Measurements from ENCODE around the gene ARL10.

The ARL10 gene

DNA sequence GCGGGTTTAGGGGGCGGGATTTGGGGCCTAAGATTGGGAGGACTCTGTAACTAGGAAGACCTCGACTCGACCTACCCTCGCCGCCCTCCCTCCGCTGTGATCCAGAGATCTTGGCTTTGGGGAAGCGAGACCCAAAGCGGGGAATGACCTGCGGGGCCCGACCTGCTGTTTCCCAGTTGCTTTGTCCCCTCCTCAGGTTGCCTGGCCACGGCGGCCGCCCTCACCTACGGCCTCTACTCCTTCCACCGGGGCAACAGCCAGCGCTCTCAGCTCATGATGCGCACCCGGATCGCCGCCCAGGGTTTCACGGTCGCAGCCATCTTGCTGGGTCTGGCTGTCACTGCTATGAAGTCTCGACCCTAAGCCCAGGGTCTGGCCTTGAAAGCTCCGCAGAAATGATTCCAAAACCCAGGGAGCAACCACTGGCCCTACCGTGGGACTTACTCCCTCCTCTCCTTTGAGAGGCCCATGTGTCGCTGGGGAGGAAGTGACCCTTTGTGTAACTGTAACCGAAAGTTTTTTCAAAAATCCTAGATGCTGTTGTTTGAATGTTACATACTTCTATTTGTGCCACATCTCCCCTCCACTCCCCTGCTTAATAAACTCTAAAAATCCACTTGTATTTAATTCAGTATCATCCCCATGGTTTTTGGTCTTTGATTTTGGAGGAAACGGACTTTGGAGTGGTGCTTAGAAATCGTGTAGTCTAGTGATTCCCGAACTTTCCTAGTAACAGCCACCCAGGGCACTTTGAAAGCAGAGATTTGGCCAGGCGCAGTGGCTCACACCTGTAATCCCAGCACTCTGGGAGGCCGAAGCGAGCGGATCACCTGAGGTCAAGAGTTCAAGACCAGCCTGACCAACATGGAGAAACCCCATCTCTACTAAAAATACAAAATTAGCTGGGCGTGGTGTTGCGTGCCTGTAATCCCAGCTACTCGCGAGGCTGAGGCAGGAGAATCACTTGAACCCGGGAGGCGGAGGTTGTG, 24.1 kb downstream of the ARL10 start (continued):
- TF ChIP-seq ZNF660 (tag by site-specific recombination; IDR thresholded peaks at IDR 0.05) (no peak), ZBTB17 (tag by site-specific recombination; IDR thresholded peaks at IDR 0.05) (no peak; the same call in 1 of the 2 replicates), ZFHX2 (tag by site-specific recombination; conservative IDR thresholded peaks at IDR 0.05) (no peak), REPIN1 (tag by site-specific recombination; IDR thresholded peaks at IDR 0.05; ENCODE audit: low read depth) (no peak), ZNF561 (tag by site-specific recombination; IDR thresholded peaks at IDR 0.05; ENCODE audit: borderline replicate concordance) (no peak), ZNF585B (tag by site-specific recombination; IDR thresholded peaks at IDR 0.05) (no peak), ZNF768 (tag by site-specific recombination; IDR thresholded peaks at IDR 0.05) (no peak), ZNF398 (tag by site-specific recombination; IDR thresholded peaks at IDR 0.05) (peak; percentile 91), ZNF37A (tag by site-specific recombination; IDR thresholded peaks at IDR 0.05) (no peak), ZNF248 (tag by site-specific recombination; IDR thresholded peaks at IDR 0.05) (no peak), ZNF335 (tag by site-specific recombination; conservative IDR thresholded peaks at IDR 0.05) (peak; percentile 5), ZNF654 (tag by site-specific recombination; IDR thresholded peaks at IDR 0.05; ENCODE audit: low read depth) (no peak), ZSCAN16 (tag by site-specific recombination; IDR thresholded peaks at IDR 0.05) (no peak), SP3 (tag by site-specific recombination; IDR thresholded peaks at IDR 0.05) (peak; percentile 2; the same call in 1 of the 2 replicates), ZBTB7A (tag by site-specific recombination; IDR thresholded peaks at IDR 0.05; ENCODE audit: low read depth) (0 out of 2 replicates have a peak, but pooled peaks have one; percentile 3), TRIM28 (IDR thresholded peaks at IDR 0.05; ENCODE audit: borderline replicate concordance, low read length) (peak; percentile 8; the same call in 1 of the 2 replicates), ZNF16 (tag by site-specific recombination; IDR thresholded peaks at IDR 0.05; ENCODE audit: low read depth) (no peak)
- TF ChIP-seq, protein P1, sequence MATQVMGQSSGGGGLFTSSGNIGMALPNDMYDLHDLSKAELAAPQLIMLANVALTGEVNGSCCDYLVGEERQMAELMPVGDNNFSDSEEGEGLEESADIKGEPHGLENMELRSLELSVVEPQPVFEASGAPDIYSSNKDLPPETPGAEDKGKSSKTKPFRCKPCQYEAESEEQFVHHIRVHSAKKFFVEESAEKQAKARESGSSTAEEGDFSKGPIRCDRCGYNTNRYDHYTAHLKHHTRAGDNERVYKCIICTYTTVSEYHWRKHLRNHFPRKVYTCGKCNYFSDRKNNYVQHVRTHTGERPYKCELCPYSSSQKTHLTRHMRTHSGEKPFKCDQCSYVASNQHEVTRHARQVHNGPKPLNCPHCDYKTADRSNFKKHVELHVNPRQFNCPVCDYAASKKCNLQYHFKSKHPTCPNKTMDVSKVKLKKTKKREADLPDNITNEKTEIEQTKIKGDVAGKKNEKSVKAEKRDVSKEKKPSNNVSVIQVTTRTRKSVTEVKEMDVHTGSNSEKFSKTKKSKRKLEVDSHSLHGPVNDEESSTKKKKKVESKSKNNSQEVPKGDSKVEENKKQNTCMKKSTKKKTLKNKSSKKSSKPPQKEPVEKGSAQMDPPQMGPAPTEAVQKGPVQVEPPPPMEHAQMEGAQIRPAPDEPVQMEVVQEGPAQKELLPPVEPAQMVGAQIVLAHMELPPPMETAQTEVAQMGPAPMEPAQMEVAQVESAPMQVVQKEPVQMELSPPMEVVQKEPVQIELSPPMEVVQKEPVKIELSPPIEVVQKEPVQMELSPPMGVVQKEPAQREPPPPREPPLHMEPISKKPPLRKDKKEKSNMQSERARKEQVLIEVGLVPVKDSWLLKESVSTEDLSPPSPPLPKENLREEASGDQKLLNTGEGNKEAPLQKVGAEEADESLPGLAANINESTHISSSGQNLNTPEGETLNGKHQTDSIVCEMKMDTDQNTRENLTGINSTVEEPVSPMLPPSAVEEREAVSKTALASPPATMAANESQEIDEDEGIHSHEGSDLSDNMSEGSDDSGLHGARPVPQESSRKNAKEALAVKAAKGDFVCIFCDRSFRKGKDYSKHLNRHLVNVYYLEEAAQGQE (tag by site-specific recombination; IDR thresholded peaks at IDR 0.05): no peak
- TF ChIP-seq, protein P2, sequence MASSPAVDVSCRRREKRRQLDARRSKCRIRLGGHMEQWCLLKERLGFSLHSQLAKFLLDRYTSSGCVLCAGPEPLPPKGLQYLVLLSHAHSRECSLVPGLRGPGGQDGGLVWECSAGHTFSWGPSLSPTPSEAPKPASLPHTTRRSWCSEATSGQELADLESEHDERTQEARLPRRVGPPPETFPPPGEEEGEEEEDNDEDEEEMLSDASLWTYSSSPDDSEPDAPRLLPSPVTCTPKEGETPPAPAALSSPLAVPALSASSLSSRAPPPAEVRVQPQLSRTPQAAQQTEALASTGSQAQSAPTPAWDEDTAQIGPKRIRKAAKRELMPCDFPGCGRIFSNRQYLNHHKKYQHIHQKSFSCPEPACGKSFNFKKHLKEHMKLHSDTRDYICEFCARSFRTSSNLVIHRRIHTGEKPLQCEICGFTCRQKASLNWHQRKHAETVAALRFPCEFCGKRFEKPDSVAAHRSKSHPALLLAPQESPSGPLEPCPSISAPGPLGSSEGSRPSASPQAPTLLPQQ (tag by site-specific recombination; IDR thresholded peaks at IDR 0.05): 0 out of 2 replicates have a peak, but pooled peaks have one; percentile 5

DNA sequence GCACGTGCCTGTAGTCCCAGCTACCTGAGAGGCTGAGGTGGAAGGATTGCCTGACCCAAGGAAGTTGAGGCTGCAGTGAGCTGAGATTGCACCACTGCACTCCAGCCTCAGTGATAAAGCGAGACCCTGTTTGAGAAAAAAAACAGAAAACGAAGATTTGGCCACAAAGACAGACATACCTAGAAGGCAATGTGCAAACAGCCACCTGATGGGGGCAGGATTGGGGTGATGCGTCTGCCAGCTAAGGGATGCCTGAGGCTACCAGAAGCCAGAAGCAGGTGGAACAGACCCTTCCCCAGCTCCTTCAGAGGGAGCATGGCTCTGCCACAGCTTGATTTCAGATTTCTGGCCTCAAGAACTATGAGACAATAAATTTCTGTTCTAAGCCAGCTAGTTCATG, 26.2 kb downstream of the ARL10 start:
- H3K27ac ChIP-seq (ENCODE audit: extremely low read depth, low read depth, low read length): no peak overlapping the region
- H3K4me3 ChIP-seq (ENCODE audit: low read depth, low read length): no peak overlapping the region
- TF ChIP-seq ZNF624 (tag by site-specific recombination; IDR thresholded peaks at IDR 0.05) (no peak), ZBTB21 (tag by site-specific recombination; IDR thresholded peaks at IDR 0.05) (no peak), ZNF24 (tag by site-specific recombination; IDR thresholded peaks at IDR 0.05) (no peak), FEZF1 (tag by site-specific recombination; IDR thresholded peaks at IDR 0.05) (no peak), ZNF157 (tag by site-specific recombination; IDR thresholded peaks at IDR 0.05) (no peak)
- TF ChIP-seq, protein P3, sequence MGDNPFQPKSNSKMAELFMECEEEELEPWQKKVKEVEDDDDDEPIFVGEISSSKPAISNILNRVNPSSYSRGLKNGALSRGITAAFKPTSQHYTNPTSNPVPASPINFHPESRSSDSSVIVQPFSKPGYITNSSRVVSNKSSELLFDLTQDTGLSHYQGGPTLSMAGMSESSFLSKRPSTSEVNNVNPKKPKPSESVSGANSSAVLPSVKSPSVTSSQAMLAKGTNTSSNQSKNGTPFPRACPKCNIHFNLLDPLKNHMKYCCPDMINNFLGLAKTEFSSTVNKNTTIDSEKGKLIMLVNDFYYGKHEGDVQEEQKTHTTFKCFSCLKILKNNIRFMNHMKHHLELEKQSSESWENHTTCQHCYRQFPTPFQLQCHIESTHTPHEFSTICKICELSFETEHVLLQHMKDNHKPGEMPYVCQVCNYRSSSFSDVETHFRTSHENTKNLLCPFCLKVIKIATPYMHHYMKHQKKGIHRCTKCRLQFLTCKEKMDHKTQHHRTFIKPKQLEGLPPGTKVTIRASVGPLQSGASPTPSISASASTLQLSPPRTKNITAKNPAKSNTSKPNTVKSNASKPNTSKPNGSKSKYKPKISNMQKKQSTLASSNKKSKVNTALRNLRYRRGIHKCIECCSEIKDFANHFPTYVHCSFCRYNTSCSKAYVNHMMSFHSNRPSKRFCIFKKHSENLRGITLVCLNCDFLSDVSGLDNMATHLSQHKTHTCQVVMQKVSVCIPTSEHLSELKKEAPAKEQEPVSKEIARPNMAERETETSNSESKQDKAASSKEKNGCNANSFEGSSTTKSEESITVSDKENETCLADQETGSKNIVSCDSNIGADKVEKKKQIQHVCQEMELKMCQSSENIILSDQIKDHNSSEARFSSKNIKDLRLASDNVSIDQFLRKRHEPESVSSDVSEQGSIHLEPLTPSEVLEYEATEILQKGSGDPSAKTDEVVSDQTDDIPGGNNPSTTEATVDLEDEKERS (tag by site-specific recombination; IDR thresholded peaks at IDR 0.05): no peak
- H3K9me3 ChIP-seq (ENCODE audit: control insufficient read depth, insufficient read depth, low read depth, low read length): no peaks in the 10 kb centered on the region
- H3K36me3 ChIP-seq (ENCODE audit: control insufficient read depth in 2 of 2, insufficient read depth in 1 of 2, low read length in 2 of 2): peaks cover 0 to 56% of the 10 kb centered on the region in 2 experiments; a peak in 2 of 3 replicates
- CTCF ChIA-PET: interaction anchor here (1.1 kb wide), 1 partner anchor 14 kb away, joined by 3 read pairs; no protein-coding TSS in a partner anchor
- H3K4me1 ChIP-seq (ENCODE audit: control insufficient read depth, insufficient read depth, low read length): 0 out of 2 replicates have a peak, but pooled peaks cover 3% of the 10 kb centered on the region
- POLR2A ChIA-PET: interaction anchor here (1.5 kb wide), 1 partner anchor 56 kb away, joined by 4 read pairs; the partner anchor contains the start of gene FAF2

All from HEK293 (cell line).